Measurements from ENCODE around the gene IMMP2L. TPM values are rescaled to one million over a fixed set of nuclear protein-coding genes. Genes with fewer than 3 reads are reported as not detected.

The IMMP2L gene
- total and polyA plus RNA-seq, 2 of the 8 experiments (the other 6 are each of a cell fraction or from before 2014, with no cell fraction given), result 2.3 to 10.1 TPM

GRCh38 chr7:111212857-111213523 lies 349.3 kb downstream of the IMMP2L start (continued):
- TF ChIP-seq CHD7 (IDR thresholded peaks at IDR 0.05; ENCODE audit: insufficient replicate concordance, low read length), result no peak
- TF ChIP-seq ATF2 (IDR thresholded peaks at IDR 0.05; ENCODE audit: low read length), result no peak
- no peak for TF ChIP-seq RAD21 (IDR thresholded peaks at IDR 0.05 in 1 of 2, conservative IDR thresholded peaks at IDR 0.05 in 1 of 2; ENCODE audit: low read depth in 2 of 2, low read length in 2 of 2)
- no peak for TF ChIP-seq SP1 (IDR thresholded peaks at IDR 0.05; ENCODE audit: low read depth, low read length)
- TF ChIP-seq POLR2AphosphoS5 (IDR thresholded peaks at IDR 0.05; ENCODE audit: low read depth, low read length), result no peak
- no peak for TF ChIP-seq CBX5 (IDR thresholded peaks at IDR 0.05; ENCODE audit: low read depth, low read length)
- TF ChIP-seq CTBP2 (IDR thresholded peaks at IDR 0.05; ENCODE audit: borderline replicate concordance, insufficient read depth, insufficient read length, low read length), result no peak
- TF ChIP-seq POLR2A (IDR thresholded peaks at IDR 0.05; ENCODE audit: control extremely low read depth in 1 of 2, low read depth in 2 of 2, low read length in 2 of 2), result no peak
- TF ChIP-seq BCL11A (IDR thresholded peaks at IDR 0.05; ENCODE audit: low read depth in 2 of 2, low read length in 2 of 2), result no peak

All from H1 (cell line).